ENCODE results near the gene ILF3. TPM values are rescaled to one million over a fixed set of nuclear protein-coding genes. Genes with fewer than 3 reads are reported as not detected.

Gene ILF3
- total and polyA plus RNA-seq, 3 experiments from 2014 or later = 100.0 to 475 (median 471) TPM

GRCh38 chr19:10618846-10619245 is 35.3 kb upstream of the ILF3 start:
- Histone ChIP-seq H3K4me1 (ENCODE audit: insufficient read depth, low read length) (peaks cover 31% of the 10 kb centered on the region), H3K36me3 (ENCODE audit: insufficient read depth, low read length) (peaks cover 6% of the 10 kb centered on the region), H3K4me3 (ENCODE audit: low read length) (no peak overlapping the region), H3K27me3 (ENCODE audit: insufficient read depth, low read length, poor library complexity, severe bottlenecking) (no peaks in the 10 kb centered on the region), H3K9me3 (ENCODE audit: low read length) (no peaks in the 10 kb centered on the region), H3K27ac (ENCODE audit: low read depth, low read length) (no peak overlapping the region)
- no peak for DNase-seq
- ChIA-PET POLR2A (no interaction called here), CTCF (interaction anchor here (1.6 to 5.2 kb wide), 2 partner anchors 15 to 38 kb away, joined by 5 to 19 read pairs; no protein-coding TSS in a partner anchor)
- H3K36me3 Mint-ChIP-seq = peaks cover 0 to 38% (median 2%) of the 10 kb centered on the region in 3 donors
- H3K4me3 Mint-ChIP-seq = no peak overlapping the region
- H3K4me1 Mint-ChIP-seq = peaks cover 41 to 61% (median 57%) of the 10 kb centered on the region in 3 donors
- no peaks in the 10 kb centered on the region for H3K9me3 Mint-ChIP-seq
- no peaks in the 10 kb centered on the region for H3K27me3 Mint-ChIP-seq
- no peak overlapping the region for H3K27ac Mint-ChIP-seq

- no peaks in the 10 kb centered on the region for H3K27me3 ChIP-seq (ENCODE audit: insufficient read depth, low read length, poor library complexity, severe bottlenecking)
- ChIA-PET CTCF (interaction anchor here (2.0 to 5.2 kb wide), 2 partner anchors 17 to 24 kb away, joined by 7 to 19 read pairs; no protein-coding TSS in a partner anchor), POLR2A (no interaction called here)
- H3K9me3 ChIP-seq (ENCODE audit: low read length) = no peaks in the 10 kb centered on the region
- no peak overlapping the region for H3K27ac ChIP-seq (ENCODE audit: low read depth, low read length)
- no peaks in the 10 kb centered on the region for H3K27me3 Mint-ChIP-seq
- H3K4me1 ChIP-seq (ENCODE audit: insufficient read depth, low read length) = peaks cover 38% of the 10 kb centered on the region
- peaks cover 0 to 38% (median 2%) of the 10 kb centered on the region in 3 donors for H3K36me3 Mint-ChIP-seq
- no peak overlapping the region for H3K4me3 ChIP-seq (ENCODE audit: low read length)
- H3K4me1 Mint-ChIP-seq = peaks cover 38 to 64% (median 59%) of the 10 kb centered on the region in 3 donors
- peak overlapping the region in 6 of 8 donors; percentile 13 to 80 (median 63) for H3K27ac Mint-ChIP-seq
- H3K4me3 Mint-ChIP-seq = no peak overlapping the region
- H3K9me3 Mint-ChIP-seq = no peaks in the 10 kb centered on the region
- peaks cover 6% of the 10 kb centered on the region for H3K36me3 ChIP-seq (ENCODE audit: insufficient read depth, low read length)
- no peak for DNase-seq
Measured at GRCh38 chr19:10620786-10621185, 33.4 kb upstream of the ILF3 start.

- DNase-seq = no peak
- H3K27ac ChIP-seq (ENCODE audit: low read depth, low read length) = no peak overlapping the region
- H3K36me3 Mint-ChIP-seq = peaks cover 0 to 40% (median 2%) of the 10 kb centered on the region in 3 donors
Measured at GRCh38 chr19:10621966-10622365, 32.2 kb upstream of the ILF3 start.

GRCh38 chr19:10624585-10624984 is 29.6 kb upstream of the ILF3 start:
- Mint-ChIP-seq H3K36me3 (peaks cover 0 to 46% (median 10%) of the 10 kb centered on the region in 3 donors), H3K4me1 (peaks cover 33 to 48% (median 43%) of the 10 kb centered on the region in 3 donors), H3K27ac (peak overlapping the region; percentile 68 to 87 (median 84)), H3K9me3 (no peaks in the 10 kb centered on the region), H3K27me3 (no peaks in the 10 kb centered on the region), H3K4me3 (peak overlapping the region in 6 of 7 donors; percentile 13 to 82 (median 41))
- H3K36me3 ChIP-seq (ENCODE audit: insufficient read depth, low read length) = peaks cover 15% of the 10 kb centered on the region
- CTCF ChIA-PET = no interaction called here
- no peaks in the 10 kb centered on the region for H3K27me3 ChIP-seq (ENCODE audit: insufficient read depth, low read length, poor library complexity, severe bottlenecking)
- peak in 1 of 5 donors; percentile 23 for DNase-seq
- H3K9me3 ChIP-seq (ENCODE audit: low read length) = no peaks in the 10 kb centered on the region
- no peak overlapping the region for H3K4me3 ChIP-seq (ENCODE audit: low read length)
- POLR2A ChIA-PET = interaction anchor here (0.6 kb wide), 2 partner anchors 34 to 46 kb away, joined by 4 to 8 read pairs; no protein-coding TSS in a partner anchor
- H3K4me1 ChIP-seq (ENCODE audit: insufficient read depth, low read length) = peaks cover 30% of the 10 kb centered on the region
- H3K27ac ChIP-seq (ENCODE audit: low read depth, low read length) = no peak overlapping the region

More at GRCh38 chr19:10621966-10622365, 32.2 kb upstream of the ILF3 start:
- Mint-ChIP-seq H3K27ac (peak overlapping the region in 7 of 8 donors; percentile 32 to 97 (median 80)), H3K9me3 (no peaks in the 10 kb centered on the region), H3K27me3 (no peaks in the 10 kb centered on the region), H3K4me3 (peak overlapping the region in 2 of 7 donors; percentile 2 to 53), H3K4me1 (peaks cover 41 to 58% (median 53%) of the 10 kb centered on the region in 3 donors)
- peaks cover 30% of the 10 kb centered on the region for H3K4me1 ChIP-seq (ENCODE audit: insufficient read depth, low read length)
- no peaks in the 10 kb centered on the region for H3K27me3 ChIP-seq (ENCODE audit: insufficient read depth, low read length, poor library complexity, severe bottlenecking)
- ChIA-PET CTCF (interaction anchor here (0.8 to 2.2 kb wide), 2 partner anchors 10 to 23 kb away, joined by 3 to 7 read pairs; no protein-coding TSS in a partner anchor), POLR2A (no interaction called here)
- peaks cover 6% of the 10 kb centered on the region for H3K36me3 ChIP-seq (ENCODE audit: insufficient read depth, low read length)
- H3K4me3 ChIP-seq (ENCODE audit: low read length) = no peak overlapping the region
- no peaks in the 10 kb centered on the region for H3K9me3 ChIP-seq (ENCODE audit: low read length)

GRCh38 chr19:10625003-10625761 is 29.0 kb upstream of the ILF3 start, which contains the start of gene SLC44A2:
Gene SLC44A2 (plus strand): TSS chr19:10625553. CDS start chr19:10625634, 81 bp downstream.
- no peaks in the 10 kb centered on the region for H3K27me3 Mint-ChIP-seq
- no peak within 1 kb of the TSS for H3K4me3 ChIP-seq (ENCODE audit: low read length)
- peaks cover 0 to 48% (median 10%) of the 10 kb centered on the region in 3 donors for H3K36me3 Mint-ChIP-seq
- DNase-seq = no peak
- peak within 1 kb of the TSS in 6 of 7 donors; percentile 13 to 82 (median 41) for H3K4me3 Mint-ChIP-seq
- no peak within 1 kb of the TSS for H3K27ac ChIP-seq (ENCODE audit: low read depth, low read length)
- no peaks in the 10 kb centered on the region for H3K9me3 ChIP-seq (ENCODE audit: low read length)
- peaks cover 30% of the 10 kb centered on the region for H3K4me1 ChIP-seq (ENCODE audit: insufficient read depth, low read length)
- H3K4me1 Mint-ChIP-seq = peaks cover 33 to 47% (median 43%) of the 10 kb centered on the region in 3 donors
- peak within 1 kb of the TSS; percentile 68 to 92 (median 84) for H3K27ac Mint-ChIP-seq
- POLR2A ChIA-PET = interaction anchor here (0.6 kb wide), 2 partner anchors 22 to 46 kb away, joined by 4 read pairs; no protein-coding TSS in a partner anchor
- no peaks in the 10 kb centered on the region for H3K9me3 Mint-ChIP-seq
- no peaks in the 10 kb centered on the region for H3K27me3 ChIP-seq (ENCODE audit: insufficient read depth, low read length, poor library complexity, severe bottlenecking)
- H3K36me3 ChIP-seq (ENCODE audit: insufficient read depth, low read length) = peaks cover 18% of the 10 kb centered on the region
- CTCF ChIA-PET = no interaction called here

GRCh38 chr19:10625762-10626138 is 28.4 kb upstream of the ILF3 start:
- no peaks in the 10 kb centered on the region for H3K9me3 ChIP-seq (ENCODE audit: low read length)
- DNase-seq = no peak
- no peak overlapping the region for H3K27ac ChIP-seq (ENCODE audit: low read depth, low read length)
- H3K36me3 Mint-ChIP-seq = peaks cover 0 to 46% (median 10%) of the 10 kb centered on the region in 3 donors
- no peaks in the 10 kb centered on the region for H3K27me3 ChIP-seq (ENCODE audit: insufficient read depth, low read length, poor library complexity, severe bottlenecking)
- ChIA-PET POLR2A (no interaction called here), CTCF (interaction anchor here (2.0 to 2.1 kb wide), 2 partner anchors 19 to 45 kb away, joined by 11 to 12 read pairs; no protein-coding TSS in a partner anchor)
- H3K4me1 Mint-ChIP-seq = peaks cover 29 to 42% (median 38%) of the 10 kb centered on the region in 3 donors
- H3K4me3 Mint-ChIP-seq = no peak overlapping the region
- peaks cover 25% of the 10 kb centered on the region for H3K4me1 ChIP-seq (ENCODE audit: insufficient read depth, low read length)
- H3K9me3 Mint-ChIP-seq = no peaks in the 10 kb centered on the region
- peaks cover 20% of the 10 kb centered on the region for H3K36me3 ChIP-seq (ENCODE audit: insufficient read depth, low read length)
- no peak overlapping the region for H3K4me3 ChIP-seq (ENCODE audit: low read length)
- H3K27ac Mint-ChIP-seq = peak overlapping the region in 4 of 8 donors; percentile 51 to 92 (median 56)
- no peaks in the 10 kb centered on the region for H3K27me3 Mint-ChIP-seq

- Histone ChIP-seq H3K9me3 (ENCODE audit: low read length) (no peaks in the 10 kb centered on the region), H3K4me3 (ENCODE audit: low read length) (no peak overlapping the region), H3K27ac (ENCODE audit: low read depth, low read length) (no peak overlapping the region), H3K27me3 (ENCODE audit: insufficient read depth, low read length, poor library complexity, severe bottlenecking) (no peaks in the 10 kb centered on the region), H3K4me1 (ENCODE audit: insufficient read depth, low read length) (no peaks in the 10 kb centered on the region), H3K36me3 (ENCODE audit: insufficient read depth, low read length) (peaks cover 62% of the 10 kb centered on the region)
- Mint-ChIP-seq H3K4me1 (peaks cover 0 to 3% (median 0%) of the 10 kb centered on the region in 3 donors), H3K9me3 (no peaks in the 10 kb centered on the region), H3K36me3 (peaks cover 10 to 75% (median 15%) of the 10 kb centered on the region in 3 donors), H3K4me3 (no peak overlapping the region), H3K27ac (peak overlapping the region in 2 of 8 donors; percentile 55 to 73), H3K27me3 (no peaks in the 10 kb centered on the region)
- ChIA-PET CTCF (interaction anchor here (0.7 kb wide), 1 partner anchor 20 kb away, joined by 3 read pairs; no protein-coding TSS in a partner anchor), POLR2A (no interaction called here)
- DNase-seq = no peak
Measured at GRCh38 chr19:10631874-10632273, 22.3 kb upstream of the ILF3 start.

- Histone ChIP-seq H3K4me3 (ENCODE audit: low read length) (no peak overlapping the region), H3K9me3 (ENCODE audit: low read length) (no peaks in the 10 kb centered on the region), H3K36me3 (ENCODE audit: insufficient read depth, low read length) (peaks cover 68% of the 10 kb centered on the region), H3K4me1 (ENCODE audit: insufficient read depth, low read length) (no peaks in the 10 kb centered on the region), H3K27ac (ENCODE audit: low read depth, low read length) (no peak overlapping the region), H3K27me3 (ENCODE audit: insufficient read depth, low read length, poor library complexity, severe bottlenecking) (no peaks in the 10 kb centered on the region)
- no peak overlapping the region for H3K27ac Mint-ChIP-seq
- ChIA-PET POLR2A (no interaction called here), CTCF (interaction anchor here (0.6 to 3.3 kb wide), 4 partner anchors 10 to 364 kb away, joined by 3 to 18 read pairs (median 4); partner anchors contain the start of gene ICAM1)
- no peaks in the 10 kb centered on the region for H3K9me3 Mint-ChIP-seq
- H3K4me3 Mint-ChIP-seq = no peak overlapping the region
- H3K4me1 Mint-ChIP-seq = peaks cover 0 to 10% (median 8%) of the 10 kb centered on the region in 3 donors
- no peak for DNase-seq
- H3K36me3 Mint-ChIP-seq = peaks cover 18 to 81% (median 19%) of the 10 kb centered on the region in 3 donors
- H3K27me3 Mint-ChIP-seq = no peaks in the 10 kb centered on the region
Measured at GRCh38 chr19:10634430-10634829, 19.7 kb upstream of the ILF3 start.
